Suppressor macrophage (primary cell): ENCODE data around the gene CMSS1.

Experiments used
- DNase-seq, 4 experiments: peaks; one replicate each; pipeline ENCODE4 v3.0.0-alpha.2; 2020 to 2022
- total RNA-seq, 17 experiments: gene quantifications; one replicate each; lab custom pipeline; 2026; ENCODE audit warnings: mixed read lengths in 6 of 17, inconsistent platforms in 3 of 17; lab: John Stamatoyannopoulos, UW

The CMSS1 gene
- total RNA-seq, result 4.8 to 12.1 (median 8.8) reads per million in 17 experiments

DNA sequence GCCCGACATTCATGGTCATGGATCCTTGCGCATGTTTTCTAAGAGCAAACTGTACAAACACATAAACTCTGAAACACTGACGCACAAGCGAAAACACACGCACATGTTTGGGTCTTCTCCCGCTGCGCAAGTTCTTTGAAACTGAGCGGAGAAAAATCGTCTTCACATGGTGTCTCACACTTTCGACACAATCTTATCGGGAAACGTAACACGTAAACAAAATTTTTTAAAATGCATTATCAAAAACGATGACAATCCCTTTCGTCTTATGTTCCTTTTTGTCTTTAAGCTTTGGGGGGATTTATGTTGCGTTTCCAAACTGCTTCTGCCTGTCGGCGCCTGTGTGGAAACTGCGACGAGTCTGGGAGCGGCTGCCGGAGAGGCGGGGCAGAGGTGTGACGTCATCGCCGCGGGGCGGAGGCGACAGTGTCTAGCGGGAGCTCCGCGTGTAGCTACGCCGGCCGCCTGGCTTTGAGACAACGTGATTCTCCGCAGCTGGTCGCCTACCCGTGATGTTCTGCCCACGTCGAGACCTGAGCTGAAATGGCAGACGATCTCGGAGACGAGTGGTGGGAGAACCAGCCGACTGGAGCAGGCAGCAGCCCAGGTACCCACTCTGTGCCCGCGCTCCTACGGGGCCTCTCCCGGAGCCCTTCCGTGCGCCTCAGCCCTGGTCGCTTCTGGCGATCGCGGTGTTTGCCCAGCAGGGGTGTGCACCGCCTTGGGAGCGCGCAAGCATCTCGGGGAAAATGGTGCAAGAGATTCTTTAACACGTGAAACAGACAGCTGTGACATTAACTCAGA lies at the start of gene CMSS1:
Gene CMSS1, plus strand, starts transcription at position 426 of the 804 bp plus-strand sequence.
- peak; percentile 96 to 98 (median 96) for DNase-seq

- DNase-seq, result no peak
These were observed 49.5 kb upstream of the CMSS1 start for GRCh38 chr3:99768126-99768525.

GRCh38 chr3:99768808-99769501 lies 48.7 kb upstream of the CMSS1 start:
- DNase-seq, result no peak

DNA sequence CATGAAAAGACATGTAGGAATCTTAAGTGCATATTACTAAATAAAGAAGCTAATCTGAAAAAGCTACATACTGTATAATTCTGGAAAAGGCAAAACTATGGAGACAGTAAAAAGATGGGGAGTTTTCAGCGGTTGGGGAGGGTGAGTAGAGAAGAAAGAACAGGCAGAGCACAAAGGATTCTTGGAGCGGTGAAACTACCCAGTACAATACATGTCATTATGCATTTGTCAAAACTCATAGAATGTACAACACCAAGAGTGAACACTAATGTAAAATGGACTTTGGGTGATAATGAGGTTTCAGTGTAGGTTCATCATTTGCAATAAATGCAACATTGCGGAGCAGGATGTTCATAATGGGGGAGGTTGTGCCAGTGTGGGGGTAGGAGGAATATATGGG lies 45.5 kb upstream of the CMSS1 start:
- no peak for DNase-seq

GRCh38 chr3:99772671-99773070 lies 45.0 kb upstream of the CMSS1 start:
- no peak for DNase-seq

DNA sequence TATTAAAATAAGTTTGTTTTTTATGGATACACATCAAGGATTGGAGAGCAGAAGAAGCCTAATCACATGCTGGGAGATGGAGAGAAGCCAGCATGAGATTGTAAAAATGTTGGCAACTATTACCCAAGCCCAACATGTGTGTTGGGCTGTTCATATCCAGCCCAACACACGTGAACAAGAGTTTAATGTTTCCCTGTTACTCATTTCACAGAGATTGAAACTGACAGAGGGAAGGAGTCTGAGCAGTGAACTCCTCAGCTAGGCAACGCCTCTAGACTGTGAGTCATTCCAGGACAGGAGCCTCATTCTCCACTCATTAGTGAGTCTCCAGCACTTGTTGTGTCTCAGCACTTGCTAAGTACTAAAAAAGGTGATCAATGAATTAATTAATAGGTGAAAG lies 43.2 kb upstream of the CMSS1 start:
- DNase-seq, result no peak

- DNase-seq, result no peak
These were observed 41.0 kb upstream of the CMSS1 start for GRCh38 chr3:99776516-99777209.

- DNase-seq, result no peak
These were observed 40.5 kb upstream of the CMSS1 start for GRCh38 chr3:99777210-99777549.

DNA sequence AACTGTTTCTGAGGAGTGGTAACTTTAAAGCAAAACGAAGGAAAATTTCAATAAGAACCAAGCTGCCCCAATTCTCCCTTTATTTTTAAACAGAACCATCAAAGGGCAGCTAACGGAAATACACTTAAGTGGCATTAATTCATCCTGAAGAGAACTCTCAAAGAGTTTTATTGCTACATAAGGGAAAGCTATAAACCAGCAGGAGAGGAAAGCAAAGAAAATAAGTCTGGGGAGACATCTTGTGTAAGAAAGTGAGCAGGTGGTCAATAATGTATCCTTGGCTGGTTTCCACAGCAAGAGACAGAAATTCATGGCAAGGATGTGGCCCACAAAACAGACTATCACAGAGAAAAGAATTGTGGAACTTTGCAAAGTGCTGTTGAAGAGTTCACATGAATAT lies 40.0 kb upstream of the CMSS1 start:
- no peak for DNase-seq

- DNase-seq, result no peak
These were observed 36.9 kb upstream of the CMSS1 start for GRCh38 chr3:99780749-99781148.

- no peak for DNase-seq
These were observed 35.9 kb upstream of the CMSS1 start for GRCh38 chr3:99781761-99782160.

DNA sequence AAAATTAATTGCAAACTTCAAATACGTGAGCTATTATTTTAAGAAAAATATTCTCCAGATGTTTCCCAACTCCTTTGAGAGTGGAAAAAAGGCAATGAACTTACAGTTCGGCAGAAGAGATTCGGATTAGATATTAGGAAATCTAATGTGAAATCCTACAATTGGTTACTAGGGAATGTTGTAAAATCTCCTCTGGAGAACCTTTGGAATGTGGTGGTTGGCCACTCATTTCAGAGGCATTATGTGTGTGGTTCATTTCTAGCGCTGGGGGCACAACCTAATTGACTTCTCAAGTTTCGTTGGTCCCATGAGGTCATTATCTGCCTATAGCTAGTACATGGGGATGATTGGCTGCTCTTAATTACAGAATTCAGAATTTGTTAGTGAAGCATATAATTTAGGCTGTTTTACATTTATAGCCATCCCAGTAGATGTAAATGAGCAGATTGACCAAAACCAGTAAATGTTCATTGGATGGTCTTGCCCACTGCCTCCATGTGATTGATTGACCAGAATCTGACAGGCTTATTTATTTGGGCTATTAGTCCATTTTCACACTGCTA lies 34.6 kb upstream of the CMSS1 start:
- no peak for DNase-seq

GRCh38 chr3:99789011-99789721 lies 28.5 kb upstream of the CMSS1 start:
- peak; percentile 8 to 36 (median 24) for DNase-seq

DNA sequence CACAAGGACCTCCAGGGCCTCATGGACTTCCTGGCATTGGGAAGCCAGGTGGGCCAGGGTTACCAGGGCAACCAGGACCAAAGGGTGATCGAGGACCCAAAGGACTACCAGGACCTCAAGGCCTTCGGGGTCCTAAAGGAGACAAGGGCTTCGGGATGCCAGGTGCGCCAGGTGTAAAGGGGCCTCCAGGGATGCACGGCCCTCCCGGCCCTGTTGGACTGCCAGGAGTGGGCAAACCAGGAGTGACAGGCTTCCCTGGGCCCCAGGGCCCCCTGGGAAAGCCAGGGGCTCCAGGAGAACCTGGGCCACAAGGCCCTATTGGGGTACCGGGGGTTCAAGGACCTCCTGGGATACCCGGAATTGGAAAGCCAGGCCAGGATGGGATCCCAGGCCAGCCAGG lies 23.2 kb upstream of the CMSS1 start:
- no peak for DNase-seq

DNA sequence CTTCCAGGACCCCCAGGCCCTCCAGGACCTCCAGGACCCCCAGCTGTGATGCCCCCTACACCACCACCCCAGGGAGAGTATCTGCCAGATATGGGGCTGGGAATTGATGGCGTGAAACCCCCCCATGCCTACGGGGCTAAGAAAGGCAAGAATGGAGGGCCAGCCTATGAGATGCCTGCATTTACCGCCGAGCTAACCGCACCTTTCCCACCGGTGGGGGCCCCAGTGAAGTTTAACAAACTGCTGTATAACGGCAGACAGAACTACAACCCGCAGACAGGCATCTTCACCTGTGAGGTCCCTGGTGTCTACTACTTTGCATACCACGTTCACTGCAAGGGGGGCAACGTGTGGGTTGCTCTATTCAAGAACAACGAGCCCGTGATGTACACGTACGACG lies 22.1 kb upstream of the CMSS1 start:
- no peak for DNase-seq

- DNase-seq, result no peak
These were observed 18.2 kb upstream of the CMSS1 start for GRCh38 chr3:99799422-99799821.

GRCh38 chr3:99803297-99803696 lies 14.4 kb upstream of the CMSS1 start:
- no peak for DNase-seq

DNA sequence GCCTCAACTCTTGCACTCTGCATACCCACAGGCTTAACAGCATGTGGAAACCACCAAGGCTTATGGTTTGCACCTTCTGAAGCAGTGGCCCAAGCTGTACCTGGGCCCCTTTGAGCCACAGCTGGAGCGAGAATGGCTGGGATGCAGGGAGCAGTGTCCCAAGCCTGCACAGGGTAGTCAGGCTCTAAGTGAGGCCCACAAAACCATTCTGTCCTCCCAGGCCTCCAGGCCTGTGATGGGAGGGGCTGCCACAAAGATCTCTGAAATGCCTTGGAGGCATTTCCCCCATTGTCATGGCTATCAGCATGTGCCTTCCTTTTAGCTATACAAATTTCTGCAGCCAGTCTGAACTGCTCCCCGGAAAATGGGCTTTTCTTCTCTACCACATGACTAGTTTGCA lies 12.5 kb upstream of the CMSS1 start:
- no peak for DNase-seq

DNA sequence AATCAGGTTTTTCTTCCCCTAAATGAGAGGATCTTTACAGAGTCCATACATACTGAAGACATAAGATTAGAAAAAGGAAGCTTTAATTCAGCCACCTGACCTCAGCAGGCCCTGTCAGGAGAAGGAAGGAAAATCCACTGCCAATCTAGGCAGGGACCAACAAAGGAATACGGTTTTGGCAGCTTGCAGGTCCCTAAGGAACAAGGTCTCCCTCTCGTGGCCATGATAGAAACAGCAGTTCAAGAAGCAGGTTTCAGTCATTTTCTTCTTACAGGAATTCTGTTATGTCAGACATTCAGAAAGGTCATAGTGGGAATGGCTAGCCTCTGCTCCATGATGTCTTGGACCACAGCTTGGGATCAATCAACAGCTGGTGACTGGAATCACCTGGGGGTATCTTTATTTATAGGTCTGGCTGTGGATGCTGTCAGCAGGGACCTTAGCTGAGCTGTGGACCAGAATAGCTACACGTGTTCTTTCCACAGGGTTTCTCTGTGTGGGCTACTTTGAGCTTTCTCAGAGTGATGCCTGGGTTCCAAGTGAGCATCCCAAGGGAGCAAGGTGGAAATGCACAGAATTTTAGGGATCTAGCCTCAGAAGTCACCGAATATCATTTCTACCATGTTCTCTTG lies 9.4 kb upstream of the CMSS1 start:
- peak; percentile 54 to 72 (median 70) for DNase-seq

DNA sequence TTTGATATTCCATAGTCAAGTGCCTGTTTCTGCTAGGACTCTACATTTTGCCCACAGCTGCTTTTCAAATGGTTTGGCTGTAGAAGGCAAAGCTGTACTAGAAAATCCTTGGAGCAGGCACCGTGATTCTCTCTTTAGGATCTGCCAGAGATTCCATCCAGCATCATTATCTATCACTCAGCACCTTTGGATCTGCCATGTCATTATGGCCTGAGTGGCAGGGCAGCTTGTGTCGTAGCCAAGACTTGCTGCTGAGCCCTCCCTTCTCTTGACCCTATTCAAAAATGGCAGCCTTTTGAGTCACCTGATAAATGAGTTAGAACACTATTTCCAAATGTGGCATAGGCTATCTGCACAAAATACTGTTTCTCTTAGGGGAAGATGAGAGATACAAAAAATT lies 8.1 kb upstream of the CMSS1 start:
- DNase-seq, result no peak

DNA sequence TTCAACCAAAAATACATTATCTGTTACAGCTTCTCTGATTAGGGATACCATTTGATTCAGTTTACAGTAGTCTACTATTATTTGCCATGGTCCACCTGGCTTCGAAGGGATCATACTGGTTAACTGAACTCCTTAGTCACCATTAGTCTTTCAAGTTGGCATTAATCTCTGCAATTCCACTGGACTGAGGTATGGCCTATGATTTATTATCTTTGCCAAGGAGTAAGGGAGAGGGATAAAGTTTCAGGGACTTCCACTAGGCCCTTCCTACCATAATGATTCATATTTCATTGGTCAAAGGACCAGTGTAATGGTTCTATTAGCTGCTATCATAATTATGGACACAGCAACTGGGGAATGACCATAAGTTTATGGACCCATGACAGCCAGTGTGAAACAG lies 7.3 kb upstream of the CMSS1 start:
- no peak for DNase-seq

DNA sequence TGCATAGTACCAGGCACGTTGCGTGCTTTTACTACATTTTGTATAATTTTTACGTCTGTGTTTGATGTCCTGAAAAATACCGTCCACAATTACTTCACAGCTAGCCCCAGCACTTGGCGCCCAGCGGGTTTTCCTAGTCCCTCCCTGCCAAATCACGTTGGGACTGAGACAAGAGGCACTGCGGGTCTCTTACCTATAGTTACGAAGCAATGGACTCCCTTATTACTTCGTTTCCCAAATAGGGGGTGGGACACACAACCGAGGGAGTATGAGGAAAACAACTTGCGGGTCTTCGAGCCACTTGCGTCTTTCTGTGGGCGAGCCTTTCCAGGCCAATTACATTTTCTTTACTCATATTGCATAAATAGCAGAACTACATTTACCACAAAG lies 620 bp upstream of the CMSS1 start:
- DNase-seq, result no peak
